ENCODE results near the gene CISD2.
"Not testable (repeated sequence)": the region's sequence is repeated elsewhere in the genome, so short reads cannot be mapped to it uniquely, and the experiment has no call there.

Gene CISD2

DNA sequence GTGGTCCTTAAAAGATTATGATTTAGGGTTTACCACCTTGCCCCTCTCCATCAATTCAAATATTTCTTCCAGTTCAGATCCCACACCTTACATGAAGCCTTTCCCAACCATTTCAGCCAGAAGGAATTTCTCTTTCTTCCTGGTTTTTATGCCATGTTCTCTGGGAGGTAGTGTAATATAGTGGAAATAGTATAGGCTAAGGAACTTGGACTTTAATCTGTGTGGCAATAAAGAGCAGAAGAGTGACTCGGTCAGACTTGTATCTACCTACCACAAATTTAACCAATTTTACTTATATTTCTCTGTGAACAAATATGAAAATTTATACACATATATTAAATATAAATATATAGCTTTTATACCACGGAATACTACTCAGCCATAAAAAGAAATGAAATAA is 18.4 kb upstream of the CISD2 start:
- DNase-seq, result no peak

DNA sequence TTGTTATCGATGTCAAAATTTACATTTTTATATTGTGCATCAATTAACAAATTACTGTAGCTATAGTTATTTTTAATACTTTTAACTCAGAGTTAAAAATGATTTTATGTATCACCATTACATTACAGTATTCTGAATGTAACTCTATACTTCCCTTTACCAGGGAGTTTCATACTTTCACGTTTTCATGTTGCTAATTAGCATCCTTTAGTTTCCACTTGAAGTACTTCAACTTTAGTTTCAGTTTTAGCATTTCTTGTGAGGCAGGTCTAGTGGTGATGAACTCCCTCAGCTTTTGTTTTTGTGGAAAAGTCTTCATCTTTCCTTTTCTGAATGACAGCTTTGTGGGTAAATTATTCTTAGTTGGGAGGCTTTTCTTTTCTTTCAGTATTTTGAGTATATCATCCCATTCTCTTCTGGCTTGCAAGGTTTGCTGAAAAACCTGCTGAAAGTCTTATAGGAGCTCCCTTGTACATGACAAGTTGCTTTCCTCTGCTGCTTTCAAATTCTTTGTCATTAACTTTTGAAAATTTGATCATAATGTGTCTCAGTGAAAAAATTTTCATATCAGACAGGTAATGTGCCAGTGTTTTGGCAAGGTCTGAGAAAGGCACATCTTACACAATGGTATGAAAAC is 9.8 kb upstream of the CISD2 start:
- no peak for DNase-seq

DNA sequence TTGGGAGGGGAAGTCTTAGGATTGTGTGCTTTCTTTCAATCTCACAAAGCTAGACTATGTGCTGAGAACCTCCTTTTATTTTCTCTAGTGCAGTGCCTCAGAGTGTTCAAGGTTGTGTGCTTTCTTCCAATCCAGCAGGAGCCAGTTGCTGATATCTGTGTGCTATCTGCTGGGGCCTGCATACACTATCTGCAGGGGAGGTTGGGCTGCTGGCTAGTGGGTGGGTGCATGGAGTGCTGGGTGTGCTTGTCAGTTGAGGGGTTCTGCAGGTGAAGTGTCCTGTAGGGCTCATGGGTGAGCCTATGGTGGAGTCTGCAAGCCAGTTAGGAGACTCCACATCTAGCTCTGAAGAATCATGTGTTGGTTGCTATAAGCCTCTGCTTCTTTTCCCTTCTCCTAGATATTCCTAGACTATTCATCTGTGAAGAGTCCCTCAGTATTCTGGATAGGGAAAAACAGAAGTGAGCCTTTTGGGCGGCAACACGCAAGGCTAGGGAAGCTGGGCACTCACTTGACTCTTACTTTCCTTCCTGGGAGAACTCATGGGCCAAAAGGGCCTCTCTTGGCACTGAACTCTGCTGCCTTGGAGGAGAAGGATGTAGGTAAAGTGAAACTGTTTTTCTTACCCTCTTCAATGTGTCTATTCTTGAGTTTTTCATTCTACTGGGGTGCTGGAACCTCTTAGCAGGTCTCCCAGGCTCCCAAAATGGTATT is 8.0 kb upstream of the CISD2 start:
- no peak for DNase-seq

DNA sequence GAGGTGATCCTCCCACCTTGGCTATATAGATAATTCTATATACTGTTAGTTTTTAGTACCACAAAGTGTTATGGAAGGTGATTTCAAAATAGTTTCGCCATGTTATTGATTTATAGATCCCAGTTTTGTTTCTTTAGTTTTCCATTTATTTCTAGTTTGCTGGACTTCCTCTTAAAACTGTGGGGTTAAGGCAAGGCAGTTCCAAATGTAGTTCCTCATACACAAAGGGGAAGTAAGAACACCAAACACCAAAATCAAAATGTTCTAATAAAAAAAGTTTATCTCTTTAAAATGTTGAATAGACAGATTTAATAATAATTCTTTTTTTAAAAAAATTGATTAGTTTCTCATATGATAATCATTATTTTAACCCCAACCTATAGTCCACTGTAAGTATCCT is 6.8 kb upstream of the CISD2 start:
- no peak for DNase-seq

DNA sequence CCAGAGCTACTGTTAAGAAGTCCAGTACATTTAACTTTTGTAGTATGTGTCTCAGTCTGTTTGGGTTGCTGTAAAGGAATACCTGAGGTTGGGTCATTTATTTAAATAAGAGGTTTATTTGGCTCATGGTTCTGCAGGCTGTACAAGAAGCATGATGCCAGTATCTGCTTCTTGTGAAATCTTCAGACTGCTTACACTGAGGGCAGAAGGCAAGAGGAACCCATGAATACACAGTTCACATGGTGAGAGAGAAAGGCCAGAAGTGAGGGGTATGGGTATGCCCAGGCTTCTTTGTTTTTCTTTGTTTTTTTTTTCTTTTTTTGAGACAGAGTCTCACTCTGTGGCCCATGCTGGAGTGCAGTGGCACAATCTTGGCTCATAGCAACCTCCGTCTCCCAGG is 6.0 kb upstream of the CISD2 start:
- no peak for DNase-seq

DNA sequence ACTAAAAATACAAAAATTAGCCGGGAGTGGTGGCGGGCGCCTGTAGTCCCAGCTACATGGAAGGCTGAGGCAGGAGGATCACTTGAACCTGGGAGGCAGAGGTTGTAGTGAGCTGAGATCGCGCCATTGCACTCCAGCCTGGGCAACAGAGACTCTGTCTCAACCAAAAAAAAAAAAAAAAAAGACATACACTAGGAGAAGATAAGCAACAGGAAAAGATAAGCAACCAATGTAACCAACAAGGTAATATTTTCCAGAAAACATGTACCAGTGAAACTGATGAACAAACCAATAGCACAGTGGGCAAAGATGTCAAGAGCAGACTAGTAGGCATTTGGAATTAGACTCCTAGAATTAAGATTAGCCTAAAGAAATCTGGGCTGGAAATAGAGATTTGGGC is 3.5 kb upstream of the CISD2 start:
- DNase-seq, result not testable (repeated sequence)

DNA sequence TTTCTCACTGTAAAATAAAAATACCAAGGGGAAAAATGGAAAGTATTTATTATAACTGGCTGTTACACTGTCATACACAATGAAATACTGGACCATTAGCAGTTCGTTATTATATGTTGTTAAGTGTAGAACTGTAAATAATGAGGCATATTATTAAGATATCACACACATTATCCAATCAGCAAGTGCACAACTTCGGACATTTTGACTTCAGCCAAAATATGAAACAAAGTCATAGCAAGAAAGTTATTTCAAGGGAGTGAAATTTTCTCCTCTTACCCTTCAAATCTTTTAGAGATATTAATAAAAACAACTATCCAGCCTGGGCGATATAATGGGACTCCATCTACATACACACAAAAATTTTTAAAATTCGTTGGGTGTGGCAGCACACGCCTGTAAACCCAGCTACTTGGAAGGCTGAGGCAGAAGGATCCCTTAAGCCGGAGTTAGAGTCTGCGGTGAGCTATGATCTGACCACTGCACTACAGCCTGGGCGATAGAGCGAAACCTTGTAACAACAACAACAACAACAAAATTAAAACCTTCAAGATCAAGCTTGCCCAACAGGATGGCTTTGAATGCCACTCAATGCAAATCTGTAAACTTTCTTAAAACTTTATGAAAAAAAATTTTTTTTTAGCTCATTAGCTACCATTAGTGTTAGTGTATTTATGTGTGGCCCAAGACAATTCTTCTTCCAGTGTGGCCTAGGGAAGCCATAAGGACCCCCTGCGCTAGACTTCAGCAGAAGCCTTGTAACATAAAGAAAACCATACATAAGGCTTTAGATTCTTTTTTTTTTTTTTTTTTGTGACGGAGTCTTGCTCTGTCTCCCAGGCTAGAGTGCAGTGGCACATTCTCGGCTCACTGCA is 1.3 kb upstream of the CISD2 start:
- DNase-seq, result no peak

DNA sequence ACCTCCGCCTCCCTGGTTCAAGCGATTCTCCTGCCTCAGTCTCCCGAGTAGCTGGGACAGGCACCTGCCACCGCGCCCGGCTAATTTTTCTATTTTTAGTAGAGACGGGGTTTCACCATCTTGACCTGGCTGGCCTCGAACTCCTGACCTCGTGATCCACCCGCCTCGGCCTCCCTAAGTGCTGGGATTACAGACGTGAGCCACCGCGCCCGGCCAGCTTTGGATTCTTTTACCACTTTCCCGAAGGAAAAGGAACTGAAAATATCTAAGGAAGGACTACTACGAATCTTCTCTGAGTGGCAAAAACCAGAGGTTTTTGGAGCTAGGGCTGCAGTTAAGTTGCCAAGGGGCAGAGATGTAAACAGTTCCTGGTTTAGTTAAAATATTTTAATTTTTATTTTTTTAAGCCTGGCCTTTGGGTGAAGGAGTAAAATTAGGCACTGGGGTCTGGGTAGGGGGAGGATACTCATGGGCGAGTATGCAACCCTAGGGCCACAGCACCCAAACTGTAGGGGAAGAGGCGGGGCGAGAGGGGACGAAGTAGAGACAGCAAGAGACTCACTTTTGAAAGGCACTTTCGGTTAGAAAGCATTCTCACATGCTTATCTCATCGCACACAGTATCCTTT is 525 bp upstream of the CISD2 start:
- no peak for DNase-seq

DNA sequence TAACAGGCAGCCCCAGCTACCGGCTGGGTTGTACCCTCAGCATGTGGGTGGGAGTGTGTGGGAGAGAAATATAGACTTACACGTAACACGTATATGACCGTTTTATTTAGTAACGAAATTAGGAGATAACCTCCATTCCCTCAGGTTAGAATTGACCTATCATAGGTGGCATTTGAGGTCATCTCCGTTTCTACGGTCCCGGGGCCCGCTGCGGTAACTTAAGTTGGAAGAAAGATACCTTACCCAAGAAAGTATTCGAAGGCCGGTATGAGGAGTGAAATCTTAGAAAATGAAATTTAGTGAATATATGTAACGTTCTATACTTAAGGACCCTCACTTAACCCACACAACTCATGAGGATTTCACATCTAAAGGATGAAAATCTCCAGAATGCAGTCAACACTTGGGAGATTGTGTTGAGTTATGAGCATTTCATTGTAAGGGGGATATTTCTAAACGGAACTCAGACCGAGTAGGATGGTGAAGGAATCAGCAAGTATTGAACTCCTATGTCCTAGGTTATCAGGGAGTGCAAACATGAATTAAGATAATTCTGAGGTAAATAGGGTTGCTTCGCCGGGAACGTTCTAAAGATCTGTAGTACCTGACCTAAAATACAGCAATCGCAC is 891 bp downstream of the CISD2 start:
- no peak for DNase-seq

DNA sequence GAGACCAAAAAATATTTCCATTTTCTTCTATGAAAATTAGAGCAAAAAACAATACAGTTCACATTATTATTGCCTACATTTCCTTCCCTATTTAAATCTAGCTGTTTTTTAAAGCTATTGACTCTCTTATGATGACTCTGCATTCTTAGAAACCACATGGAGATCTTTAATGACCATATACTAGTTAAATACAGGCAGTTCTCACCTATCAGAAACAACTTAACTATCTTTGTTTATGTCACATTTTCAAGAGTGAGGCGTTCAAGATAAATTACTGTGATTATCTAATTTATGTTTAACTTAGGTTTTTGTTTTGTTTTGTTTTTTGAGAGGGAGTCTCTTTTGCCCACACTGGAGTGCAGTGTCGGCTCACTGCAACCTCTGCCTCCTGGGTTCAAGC is 3.0 kb downstream of the CISD2 start:
- no peak for DNase-seq

DNA sequence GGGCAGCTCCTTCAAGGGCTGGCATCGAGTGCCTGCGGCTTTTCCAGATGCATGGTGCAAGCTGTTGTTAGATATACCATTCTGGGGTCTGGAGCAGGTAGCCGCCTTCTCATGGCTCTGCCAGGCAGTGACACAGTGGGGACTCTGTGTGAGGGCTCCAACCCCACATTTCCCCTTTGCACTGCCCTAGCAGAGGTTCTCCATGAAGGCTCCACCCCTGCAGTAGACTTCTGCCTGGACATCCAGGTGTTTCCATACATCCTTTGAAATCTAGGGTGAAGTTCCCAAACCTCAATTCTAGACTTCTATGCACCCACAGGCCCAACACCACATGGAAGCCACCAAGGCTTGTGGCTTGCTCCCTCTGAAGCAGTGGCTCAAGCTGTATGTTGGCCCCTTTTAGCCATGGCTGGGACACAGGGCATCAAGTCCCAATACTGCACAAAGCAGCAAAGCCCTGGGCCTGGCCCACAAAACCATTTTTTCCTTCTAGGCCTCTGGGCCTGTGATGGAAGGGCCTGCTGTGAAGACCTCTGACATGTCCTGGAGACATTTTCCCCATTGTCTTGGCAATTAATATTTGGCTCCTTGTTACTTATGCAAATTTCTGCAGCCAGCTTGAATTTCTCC is 8.8 kb downstream of the CISD2 start:
- not testable (repeated sequence) for DNase-seq

DNA sequence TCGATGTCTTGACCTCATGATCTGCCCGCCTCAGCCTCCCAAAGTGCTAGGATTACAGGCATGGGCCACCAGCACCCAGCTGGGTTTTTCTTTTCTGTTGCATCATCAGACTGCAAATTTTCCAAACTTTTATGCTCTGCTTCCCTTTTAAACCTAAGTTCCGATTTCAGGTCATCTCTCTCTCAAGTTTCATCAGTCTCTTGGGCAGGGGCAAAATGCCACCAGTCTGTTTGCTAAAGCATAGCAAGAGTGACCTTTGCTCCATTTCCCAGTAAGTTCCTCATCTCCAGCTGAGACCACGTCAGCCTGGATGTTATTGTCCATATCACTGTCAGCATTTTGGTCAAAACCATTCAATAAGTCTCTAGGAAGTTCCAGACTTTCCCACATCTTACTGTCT is 9.6 kb downstream of the CISD2 start:
- not testable (repeated sequence) for DNase-seq

DNA sequence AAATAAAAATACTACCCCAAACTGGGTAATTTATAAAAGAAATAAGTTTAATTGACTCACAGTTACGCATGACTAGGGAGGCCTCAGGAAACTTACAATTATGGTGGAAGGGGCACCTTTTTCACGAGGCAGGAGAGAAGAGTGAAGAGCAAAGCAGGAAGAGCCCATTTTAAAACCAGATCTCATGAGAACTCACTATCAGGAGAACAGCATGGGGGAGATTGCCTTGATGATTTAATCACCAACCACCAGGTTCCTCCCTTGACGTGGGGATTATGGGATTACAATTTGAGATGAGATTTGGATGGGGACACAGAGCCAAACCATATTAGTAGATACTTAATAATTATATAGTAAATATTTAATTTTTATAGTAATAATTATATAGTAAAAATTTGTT is 10.1 kb downstream of the CISD2 start:
- no peak for DNase-seq

DNA sequence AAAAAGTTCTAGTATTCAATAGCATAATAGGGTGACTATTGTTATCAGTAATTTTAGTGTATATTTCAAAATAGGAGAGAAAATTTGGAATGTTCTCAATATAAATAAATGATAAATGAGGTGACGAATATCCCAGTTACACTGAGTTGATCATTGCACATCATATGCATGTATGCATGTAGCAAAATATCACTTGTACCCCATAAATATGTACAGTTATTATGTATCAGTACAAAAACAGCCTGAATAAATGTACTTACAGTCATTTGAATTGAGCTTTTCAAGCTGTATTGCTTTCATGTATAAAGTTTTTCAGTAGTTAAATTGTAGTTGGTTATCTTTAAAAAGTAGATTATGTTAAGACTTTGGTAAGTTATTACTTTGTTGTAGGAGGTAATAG is 12.6 kb downstream of the CISD2 start:
- no peak for DNase-seq

DNA sequence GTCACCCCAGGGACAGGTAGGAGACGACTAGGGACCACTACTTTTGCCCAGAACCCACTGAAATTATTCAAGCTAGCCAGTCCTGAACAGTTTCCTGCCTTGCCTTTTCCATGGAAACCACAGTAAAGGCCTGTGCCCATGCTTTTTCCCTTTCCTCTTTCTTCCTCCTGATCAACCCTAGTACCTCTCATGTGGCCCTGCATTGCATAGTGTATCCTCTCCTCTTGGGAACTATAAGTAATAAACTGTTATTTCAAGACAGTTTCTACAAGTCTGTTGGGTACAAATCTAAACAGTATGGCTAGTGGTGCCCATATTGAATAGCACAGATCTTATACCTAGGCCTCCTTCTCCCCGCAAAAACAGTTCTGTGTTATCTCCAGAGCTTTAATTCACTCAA is 14.5 kb downstream of the CISD2 start:
- no peak for DNase-seq

DNA sequence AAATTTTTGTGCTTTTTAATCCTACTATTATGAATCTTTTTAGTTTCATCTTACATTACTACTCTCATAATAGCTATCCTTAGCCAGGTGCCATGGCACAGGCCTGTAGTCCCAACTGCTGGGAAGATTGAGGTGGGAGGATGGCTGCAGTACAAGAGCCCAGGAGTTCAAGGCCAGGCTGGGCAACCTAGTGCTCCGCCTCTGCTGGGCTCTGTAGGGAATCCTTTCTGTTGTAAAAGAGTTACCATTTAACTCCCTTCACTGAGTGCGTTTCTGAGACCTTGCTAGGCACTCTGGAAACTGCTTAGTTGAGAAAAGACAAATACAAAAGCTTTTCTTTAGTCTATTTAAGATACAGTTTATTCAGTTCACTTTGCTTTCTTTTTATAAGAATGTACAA is 19.8 kb downstream of the CISD2 start:
- not testable (repeated sequence) for DNase-seq

DNA sequence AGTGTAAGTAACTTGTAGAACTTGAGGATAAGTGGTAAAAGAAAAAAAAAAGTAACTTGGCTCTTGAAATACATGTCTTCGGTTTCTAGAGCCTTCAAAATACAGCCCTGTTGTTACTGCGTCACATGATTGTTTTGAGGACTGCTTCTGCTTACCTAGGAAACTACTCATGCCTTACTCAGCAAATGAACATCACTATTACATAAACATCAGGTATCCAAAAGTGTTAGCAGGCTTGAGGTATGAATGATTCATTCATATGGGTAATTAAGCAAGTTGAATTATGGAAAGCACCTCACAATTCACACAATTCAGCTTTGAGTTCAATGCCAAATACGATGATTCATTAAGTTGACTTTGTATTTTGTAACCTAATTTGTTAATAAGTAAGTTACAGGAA is 21.1 kb downstream of the CISD2 start:
- DNase-seq, result peak; percentile 72

DNA sequence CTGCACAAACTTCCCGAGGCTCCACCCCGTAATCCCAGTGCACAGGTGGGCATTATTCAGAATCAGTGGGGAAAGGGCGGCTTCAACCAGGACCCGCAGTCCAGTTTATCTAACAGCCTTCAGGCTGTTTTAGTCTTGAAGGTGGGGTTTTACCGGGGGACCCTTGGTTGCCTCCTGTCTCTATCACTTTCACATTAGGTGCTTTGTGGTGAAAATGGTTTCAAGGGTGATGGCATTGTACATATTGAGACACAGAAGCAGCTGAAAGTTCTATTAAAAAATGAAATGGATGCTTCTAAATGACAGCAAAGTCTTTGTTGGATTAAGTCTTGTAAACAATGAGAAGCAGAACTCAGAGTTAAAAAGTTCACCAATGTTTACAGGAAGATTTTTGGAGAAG is 27.8 kb downstream of the CISD2 start:
- not testable (repeated sequence) for DNase-seq

DNA sequence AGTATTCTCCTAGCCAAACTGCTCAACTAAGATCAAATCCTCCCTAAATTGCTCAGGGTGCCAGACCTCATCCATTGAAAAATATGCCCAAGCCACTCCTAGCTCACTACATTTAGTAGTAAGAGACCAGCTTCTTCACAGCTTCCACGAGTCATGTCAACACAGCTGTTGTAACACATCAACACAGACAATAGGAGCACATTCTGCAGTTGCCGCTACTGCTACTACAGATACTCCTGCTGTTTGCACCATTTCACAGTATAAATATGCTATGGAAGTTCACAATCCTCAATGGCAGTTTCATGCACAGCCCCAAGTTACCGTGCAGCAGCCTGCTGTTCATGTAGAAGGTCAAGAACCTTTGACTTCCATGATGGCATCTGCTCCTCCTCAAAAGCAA is 28.8 kb downstream of the CISD2 start:
- not testable (repeated sequence) for DNase-seq

DNA sequence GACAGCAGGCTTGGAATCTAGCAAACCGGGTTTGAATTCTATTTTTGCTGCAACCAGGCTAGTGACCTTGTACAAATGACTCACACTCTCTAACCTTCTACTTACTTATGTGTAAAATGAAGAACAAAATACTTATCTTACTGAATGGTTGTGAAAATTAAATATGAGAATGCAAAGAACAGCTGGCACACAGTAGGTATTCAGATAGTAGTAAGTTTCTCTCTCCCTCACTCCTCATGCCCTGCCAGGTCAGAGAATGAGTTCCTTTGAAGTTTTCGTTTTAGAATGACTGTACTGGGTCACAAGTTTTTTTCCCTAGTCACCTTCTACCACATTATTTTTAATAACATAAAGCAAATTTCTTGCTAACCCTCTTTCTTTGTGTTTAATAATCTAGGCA is 33.0 kb downstream of the CISD2 start:
- DNase-seq, result no peak

DNA sequence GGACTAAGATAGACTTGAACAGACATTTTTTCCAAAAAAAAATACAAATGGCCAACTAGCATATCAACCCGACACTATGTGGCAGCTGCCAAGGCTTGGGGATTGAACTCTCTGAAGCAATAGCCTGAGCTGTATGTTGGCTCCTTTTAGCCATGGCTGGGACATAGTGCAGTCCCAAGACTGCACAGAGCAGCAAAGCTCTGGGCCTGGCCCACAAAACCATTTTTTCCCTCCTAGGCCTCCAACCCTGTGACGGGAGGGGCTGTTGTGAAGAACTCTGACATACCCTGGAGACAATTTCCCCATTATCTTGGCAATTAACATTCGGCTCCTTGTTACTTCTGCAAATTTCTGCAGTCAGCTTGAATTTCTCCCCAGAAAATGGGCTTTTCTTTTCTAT is 50.1 kb downstream of the CISD2 start:
- DNase-seq, result no peak

DNA sequence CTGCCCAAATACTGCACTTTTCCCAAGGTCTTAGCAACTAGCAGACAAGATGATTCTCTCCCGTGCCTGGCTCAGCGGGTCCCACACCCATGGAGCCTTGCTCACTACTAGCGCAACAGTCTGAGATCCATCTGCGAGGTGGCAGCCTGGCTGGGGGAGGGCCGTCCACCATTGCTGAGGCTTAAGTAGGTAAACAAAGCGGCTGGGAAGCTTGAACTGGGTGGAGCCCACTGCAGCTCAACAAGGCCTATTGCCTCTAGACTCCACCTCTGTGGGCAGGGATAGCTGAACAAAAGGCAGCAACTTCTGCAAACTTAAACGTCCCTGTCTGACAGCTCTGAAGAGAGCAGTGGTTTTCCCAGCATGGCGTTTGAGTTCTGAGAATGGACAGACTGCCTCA is 50.9 kb downstream of the CISD2 start:
- DNase-seq, result not testable (repeated sequence)

DNA sequence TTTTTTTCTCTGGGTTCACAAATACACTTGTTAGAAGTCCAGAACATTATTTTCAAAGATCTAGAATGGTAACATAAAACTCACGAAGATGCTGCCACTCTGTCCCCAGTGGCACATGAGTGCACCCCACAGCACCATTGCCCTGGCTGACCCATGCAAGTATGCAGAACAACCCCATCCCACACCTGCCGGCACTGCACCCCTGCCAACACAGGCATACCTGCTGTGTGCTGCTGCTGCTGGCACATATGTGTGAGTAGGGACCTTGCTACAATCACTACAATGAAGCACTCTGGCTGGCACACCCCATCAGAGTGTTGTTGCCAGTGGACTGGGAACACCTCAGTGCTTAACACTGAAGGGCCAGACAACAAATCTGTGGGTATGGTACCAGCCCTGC is 66.9 kb downstream of the CISD2 start:
- no peak for DNase-seq

Data from kidney glomerular epithelial cell (primary cell).